Astrocyte of the cerebellum (primary cell): Measurements from ENCODE around the gene ASTN2.

ENCODE experiments used
- DNase-seq: peaks from one replicate; pipeline ENCODE4 v3.0.0-alpha.2; 2011; ENCODE audit warnings: low read depth
- H3K4me3 ChIP-seq: 2 replicates; pipeline ENCODE4 v1.5.1; 2011; ENCODE audit warnings: mild to moderate bottlenecking, low read depth, low read length, moderate library complexity
- in situ Hi-C: cut with HindIII; loops from 2 replicates; pipeline ENCODE4 v1.10.0; 2017; ENCODE audit warnings: low sequenced_read_pairs
- TF ChIP-seq, protein P1 (sequence below): IDR thresholded peaks from 2 replicates; pipeline ENCODE4 v1.5.1; 2012; ENCODE audit warnings: low read length, low read depth, moderate library complexity, mild to moderate bottlenecking; ENCODE audit errors: missing control alignments

ASTN2 gene

GRCh38 chr9:116937361-116937760 lies 477.5 kb downstream of the ASTN2 start:
- H3K4me3 ChIP-seq = no peak overlapping the region
- no peak for DNase-seq
- TF ChIP-seq, protein P1, sequence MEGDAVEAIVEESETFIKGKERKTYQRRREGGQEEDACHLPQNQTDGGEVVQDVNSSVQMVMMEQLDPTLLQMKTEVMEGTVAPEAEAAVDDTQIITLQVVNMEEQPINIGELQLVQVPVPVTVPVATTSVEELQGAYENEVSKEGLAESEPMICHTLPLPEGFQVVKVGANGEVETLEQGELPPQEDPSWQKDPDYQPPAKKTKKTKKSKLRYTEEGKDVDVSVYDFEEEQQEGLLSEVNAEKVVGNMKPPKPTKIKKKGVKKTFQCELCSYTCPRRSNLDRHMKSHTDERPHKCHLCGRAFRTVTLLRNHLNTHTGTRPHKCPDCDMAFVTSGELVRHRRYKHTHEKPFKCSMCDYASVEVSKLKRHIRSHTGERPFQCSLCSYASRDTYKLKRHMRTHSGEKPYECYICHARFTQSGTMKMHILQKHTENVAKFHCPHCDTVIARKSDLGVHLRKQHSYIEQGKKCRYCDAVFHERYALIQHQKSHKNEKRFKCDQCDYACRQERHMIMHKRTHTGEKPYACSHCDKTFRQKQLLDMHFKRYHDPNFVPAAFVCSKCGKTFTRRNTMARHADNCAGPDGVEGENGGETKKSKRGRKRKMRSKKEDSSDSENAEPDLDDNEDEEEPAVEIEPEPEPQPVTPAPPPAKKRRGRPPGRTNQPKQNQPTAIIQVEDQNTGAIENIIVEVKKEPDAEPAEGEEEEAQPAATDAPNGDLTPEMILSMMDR = no peak
- in situ Hi-C loops = no loop called here

DNA sequence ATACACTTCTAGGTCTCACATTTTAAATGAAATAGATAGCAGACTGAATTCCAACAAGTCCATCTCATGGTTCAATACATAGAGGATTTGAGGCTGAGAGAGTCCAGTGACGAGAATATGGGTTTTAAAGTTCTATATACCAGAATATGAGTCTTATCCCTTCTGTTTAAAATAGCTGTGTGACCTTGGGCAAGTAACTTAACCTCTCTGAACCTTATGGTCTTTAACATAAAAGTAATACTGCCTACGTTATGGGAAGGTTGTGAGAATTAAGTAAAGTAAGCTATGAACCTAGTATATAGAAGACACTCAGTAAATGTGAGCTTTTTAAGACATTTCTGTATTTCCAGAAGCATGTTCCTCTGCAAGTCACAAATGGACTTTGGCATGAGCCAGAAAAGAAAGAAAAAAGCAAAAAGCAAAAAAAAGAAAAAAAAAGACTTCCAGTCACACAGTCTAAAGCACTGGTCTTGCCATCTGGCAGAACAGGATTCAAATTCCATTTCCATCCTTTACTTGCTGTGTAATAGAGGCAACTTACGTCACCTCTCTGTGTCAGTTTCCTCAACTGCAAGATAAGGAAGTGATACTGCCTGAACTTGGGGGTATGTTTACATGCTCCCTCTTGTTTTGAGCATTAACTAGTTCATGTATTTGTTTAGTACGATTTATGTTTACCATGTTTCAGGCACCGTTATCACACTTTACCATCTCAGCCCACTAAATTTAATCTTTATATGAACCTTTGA lies 479.5 kb downstream of the ASTN2 start:
- in situ Hi-C loops = no loop called here
- no peak overlapping the region for H3K4me3 ChIP-seq
- DNase-seq = no peak
- TF ChIP-seq, protein P1 = no peak

DNA sequence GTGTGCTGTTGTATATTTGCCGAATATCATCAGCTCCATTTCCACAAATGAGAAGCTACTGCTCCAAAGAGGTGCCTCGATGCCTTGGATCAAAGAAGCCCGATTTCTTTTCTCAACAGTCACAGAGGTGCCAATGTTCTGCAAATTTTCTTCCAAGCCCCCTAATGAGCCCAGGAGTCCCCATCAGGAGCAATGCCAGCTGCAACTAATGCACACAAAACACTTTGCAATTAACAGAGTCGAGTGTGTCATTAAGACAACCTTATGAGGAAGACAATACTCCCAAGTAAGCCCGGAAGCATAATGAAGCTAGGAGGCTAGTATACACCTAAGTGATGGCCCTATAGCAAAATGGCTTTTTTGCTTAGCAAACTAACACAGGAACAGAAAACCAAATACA lies 480.7 kb downstream of the ASTN2 start:
- no peak for DNase-seq
- TF ChIP-seq, protein P1 = no peak

DNA sequence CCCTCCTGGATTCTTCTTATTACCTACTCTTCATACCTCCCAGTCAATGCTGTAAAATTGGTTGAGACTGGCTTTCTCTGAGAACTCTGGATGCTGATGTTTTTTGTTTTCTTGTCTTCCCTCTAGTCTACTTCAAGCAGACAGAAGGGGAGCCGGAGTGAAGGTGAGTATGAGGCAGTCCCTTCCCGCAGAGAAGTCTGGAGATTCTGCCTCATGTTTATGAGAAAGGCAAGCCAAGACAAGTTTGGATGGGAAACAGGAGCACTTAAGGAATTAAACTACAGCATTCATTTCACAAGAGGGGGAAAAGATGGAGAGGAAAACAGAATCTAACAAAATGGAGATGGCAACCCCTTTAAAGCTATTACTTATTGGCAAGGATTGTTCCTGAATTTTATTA lies 481.6 kb downstream of the ASTN2 start:
- DNase-seq = no peak
- H3K4me3 ChIP-seq = no peak overlapping the region
- TF ChIP-seq, protein P1 = no peak
- in situ Hi-C loops = no loop called here

More for the DNA sequence above, 480.7 kb downstream of the ASTN2 start:
- in situ Hi-C loops = no loop called here
- H3K4me3 ChIP-seq = no peak overlapping the region

- TF ChIP-seq, protein P1 = no peak
- in situ Hi-C loops = no loop called here
Measured at GRCh38 chr9:116929621-116930020, 485.2 kb downstream of the ASTN2 start.

DNA sequence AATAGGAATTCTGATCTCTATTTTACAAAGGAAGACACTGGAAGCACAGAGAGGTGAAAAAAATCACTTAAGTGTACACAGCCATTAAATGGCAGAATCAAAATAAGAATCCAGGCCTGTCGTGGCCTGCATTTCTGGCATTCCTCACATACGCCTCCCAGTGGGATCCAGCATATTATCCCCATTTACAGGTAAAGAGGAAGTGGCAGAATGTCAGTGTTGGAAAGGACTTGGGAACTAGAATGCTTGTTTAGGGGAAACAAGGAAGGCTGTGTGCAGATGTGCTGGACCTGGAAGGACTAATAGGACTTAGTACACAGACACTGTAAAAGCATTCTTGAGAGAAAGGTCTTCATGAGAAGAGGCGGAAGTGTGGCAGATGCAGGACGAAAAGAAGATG lies 486.0 kb downstream of the ASTN2 start:
- no peak overlapping the region for H3K4me3 ChIP-seq
- in situ Hi-C loops = no loop called here
- TF ChIP-seq, protein P1 = no peak
- DNase-seq = no peak

More at GRCh38 chr9:116929621-116930020, 485.2 kb downstream of the ASTN2 start:
- no peak overlapping the region for H3K4me3 ChIP-seq
- no peak for DNase-seq

- TF ChIP-seq, protein P1 = no peak
- no peak overlapping the region for H3K4me3 ChIP-seq
- DNase-seq = no peak
- in situ Hi-C loops = no loop called here
Measured at GRCh38 chr9:116928289-116928688, 486.6 kb downstream of the ASTN2 start.
